Measurements from ENCODE around the gene FLT3.
"Not testable (repeated sequence)": the region's sequence is repeated elsewhere in the genome, so short reads cannot be mapped to it uniquely, and the experiment has no call there.

Gene FLT3

GRCh38 chr13:28010046-28010445 is 90.3 kb downstream of the FLT3 start:
- Mint-ChIP-seq H3K4me3 (no peak overlapping the region), H3K4me1 (peaks cover 24% of the 10 kb centered on the region), H3K9me3 (no peaks in the 10 kb centered on the region), H3K27ac (no peak overlapping the region), H3K36me3 (no peaks in the 10 kb centered on the region), H3K27me3 (no peaks in the 10 kb centered on the region)
- no peak for ATAC-seq

- not testable (repeated sequence) for H3K27ac Mint-ChIP-seq, H3K36me3 Mint-ChIP-seq, H3K4me1 Mint-ChIP-seq, ATAC-seq, H3K9me3 Mint-ChIP-seq, H3K27me3 Mint-ChIP-seq, H3K4me3 Mint-ChIP-seq
These were observed 95.4 kb downstream of the FLT3 start for GRCh38 chr13:28005016-28005415.

GRCh38 chr13:28002886-28003698 is 97.3 kb downstream of the FLT3 start:
- Mint-ChIP-seq H3K27ac (no peak overlapping the region), H3K27me3 (no peaks in the 10 kb centered on the region), H3K4me3 (no peak overlapping the region), H3K36me3 (no peaks in the 10 kb centered on the region), H3K4me1 (peaks cover 12% of the 10 kb centered on the region), H3K9me3 (no peaks in the 10 kb centered on the region)
- no peak for ATAC-seq

- ATAC-seq: no peak
- no peak overlapping the region for H3K4me3 Mint-ChIP-seq
- H3K36me3 Mint-ChIP-seq: no peaks in the 10 kb centered on the region
- peaks cover 16% of the 10 kb centered on the region for H3K4me1 Mint-ChIP-seq
- no peaks in the 10 kb centered on the region for H3K27me3 Mint-ChIP-seq
- H3K27ac Mint-ChIP-seq: no peak overlapping the region
- no peaks in the 10 kb centered on the region for H3K9me3 Mint-ChIP-seq
These were observed 98.4 kb downstream of the FLT3 start for GRCh38 chr13:28001837-28002473.

- no peak for ATAC-seq
- peak overlapping the region; percentile 4 for H3K27ac Mint-ChIP-seq
- H3K4me3 Mint-ChIP-seq: no peak overlapping the region
- H3K36me3 Mint-ChIP-seq: no peaks in the 10 kb centered on the region
- H3K27me3 Mint-ChIP-seq: no peaks in the 10 kb centered on the region
- peaks cover 16% of the 10 kb centered on the region for H3K4me1 Mint-ChIP-seq
- no peaks in the 10 kb centered on the region for H3K9me3 Mint-ChIP-seq
These were observed 99.3 kb downstream of the FLT3 start for GRCh38 chr13:28001049-28001448.

- Mint-ChIP-seq H3K4me3 (no peak overlapping the region), H3K27ac (peak overlapping the region; percentile 4), H3K9me3 (no peaks in the 10 kb centered on the region), H3K36me3 (no peaks in the 10 kb centered on the region), H3K4me1 (peaks cover 16% of the 10 kb centered on the region), H3K27me3 (no peaks in the 10 kb centered on the region)
- ATAC-seq: no peak
These were observed 99.8 kb downstream of the FLT3 start for GRCh38 chr13:28000567-28000966.

GRCh38 chr13:27997904-27998522 is 102.4 kb downstream of the FLT3 start:
- Mint-ChIP-seq H3K4me1 (peaks cover 16% of the 10 kb centered on the region), H3K4me3 (no peak overlapping the region), H3K9me3 (no peaks in the 10 kb centered on the region), H3K36me3 (no peaks in the 10 kb centered on the region), H3K27ac (peak overlapping the region; percentile 48), H3K27me3 (no peaks in the 10 kb centered on the region)
- peak; percentile 70 for ATAC-seq

- H3K4me3 Mint-ChIP-seq: no peak overlapping the region
- no peak overlapping the region for H3K27ac Mint-ChIP-seq
- no peaks in the 10 kb centered on the region for H3K4me1 Mint-ChIP-seq
- H3K27me3 Mint-ChIP-seq: peaks cover 9% of the 10 kb centered on the region
- no peak for ATAC-seq
- H3K36me3 Mint-ChIP-seq: no peaks in the 10 kb centered on the region
- H3K9me3 Mint-ChIP-seq: no peaks in the 10 kb centered on the region
These were observed 108.5 kb downstream of the FLT3 start for GRCh38 chr13:27991881-27992280.

- no peak for ATAC-seq
- Mint-ChIP-seq H3K4me1 (no peaks in the 10 kb centered on the region), H3K36me3 (no peaks in the 10 kb centered on the region), H3K4me3 (no peak within 1 kb of the TSS), H3K27ac (peak within 1 kb of the TSS; percentile 13), H3K27me3 (peaks cover 17% of the 10 kb centered on the region), H3K9me3 (no peaks in the 10 kb centered on the region)
These were observed 111.9 kb downstream of the FLT3 start, which contains the start of gene URAD for GRCh38 chr13:27988520-27988919. Gene URAD, minus strand, starts transcription at chr13:27988693. Its CDS starts 56 bp downstream, at chr13:27988637.

GRCh38 chr13:27985600-27985999 is 114.8 kb downstream of the FLT3 start:
- Mint-ChIP-seq H3K4me3 (no peak overlapping the region), H3K27me3 (peaks cover 46% of the 10 kb centered on the region), H3K4me1 (peaks cover 6% of the 10 kb centered on the region), H3K27ac (no peak overlapping the region), H3K36me3 (no peaks in the 10 kb centered on the region), H3K9me3 (no peaks in the 10 kb centered on the region)
- no peak for ATAC-seq

GRCh38 chr13:27982361-27982760 is 118.0 kb downstream of the FLT3 start:
- no peak overlapping the region for H3K27ac Mint-ChIP-seq
- peaks cover 75% of the 10 kb centered on the region for H3K27me3 Mint-ChIP-seq
- H3K9me3 Mint-ChIP-seq: no peaks in the 10 kb centered on the region
- H3K36me3 Mint-ChIP-seq: no peaks in the 10 kb centered on the region
- peaks cover 30% of the 10 kb centered on the region for H3K4me1 Mint-ChIP-seq
- no peak for ATAC-seq
- no peak overlapping the region for H3K4me3 Mint-ChIP-seq

- Mint-ChIP-seq H3K36me3 (no peaks in the 10 kb centered on the region), H3K4me1 (peaks cover 32% of the 10 kb centered on the region), H3K27me3 (peaks cover 77% of the 10 kb centered on the region), H3K27ac (no peak overlapping the region), H3K4me3 (peak overlapping the region; percentile 42), H3K9me3 (no peaks in the 10 kb centered on the region)
- no peak for ATAC-seq
These were observed 119.2 kb downstream of the FLT3 start for GRCh38 chr13:27981006-27981708.

GRCh38 chr13:27980280-27980998 is 119.9 kb downstream of the FLT3 start:
- Mint-ChIP-seq H3K36me3 (no peaks in the 10 kb centered on the region), H3K27me3 (peaks cover 84% of the 10 kb centered on the region), H3K4me3 (peak overlapping the region; percentile 70), H3K27ac (no peak overlapping the region), H3K9me3 (no peaks in the 10 kb centered on the region), H3K4me1 (peaks cover 39% of the 10 kb centered on the region)
- ATAC-seq: peak; percentile 36

GRCh38 chr13:27979765-27980279 is 120.6 kb downstream of the FLT3 start:
- ATAC-seq: no peak
- Mint-ChIP-seq H3K27me3 (peaks cover 91% of the 10 kb centered on the region), H3K36me3 (no peaks in the 10 kb centered on the region), H3K9me3 (no peaks in the 10 kb centered on the region), H3K27ac (no peak overlapping the region), H3K4me3 (peak overlapping the region; percentile 70), H3K4me1 (peaks cover 42% of the 10 kb centered on the region)

Data from stimulated activated memory B cell treated with anti-CD40 and anti-IgM and Interleukin-4, amounts not matched to agents 10 μg/mL and 1 μg/mL and 100 μg/mL, for 72 hours (primary cell).